BE2C (cell line): ENCODE results near the gene CRTC3.
"Not testable (repeated sequence)": the region's sequence is repeated elsewhere in the genome, so short reads cannot be mapped to it uniquely, and the experiment has no call there.

Experiments
- DNase-seq: peaks from one replicate; pipeline ENCODE4 v3.0.0-alpha.2; 2020
- H3K27me3 ChIP-seq: fragments of 250-450 bp; sonication (Bioruptor Pico); 2 replicates; pipeline ENCODE4 v1.5.1; 2020; ENCODE audit warnings: mild to moderate bottlenecking
- H3K36me3 ChIP-seq: fragments of 250-450 bp; sonication (Bioruptor Pico); 2 replicates; pipeline ENCODE4 v1.5.1; 2020; ENCODE audit warnings: mild to moderate bottlenecking
- H3K4me1 ChIP-seq: fragments of 250-450 bp; sonication (Bioruptor Pico); 2 replicates; pipeline ENCODE4 v1.5.1; 2020
- H3K4me3 ChIP-seq: 2 replicates; pipeline ENCODE4 v1.5.1; 2011; ENCODE audit warnings: low read depth, low read length
- H3K9me3 ChIP-seq: fragments of 250-450 bp; sonication (Bioruptor Pico); 2 replicates; pipeline ENCODE4 v1.5.1; 2020
- CTCF ChIP-seq: IDR thresholded peaks from 2 replicates; pipeline ENCODE4 v1.5.1; 2012; ENCODE audit warnings: mild to moderate bottlenecking, low read depth, low read length

CRTC3 gene

GRCh38 chr15:90671216-90671615 is 141.5 kb downstream of the CRTC3 start:
- no peak for TF ChIP-seq CTCF
- DNase-seq: no peak

GRCh38 chr15:90673357-90673756 is 143.6 kb downstream of the CRTC3 start:
- H3K27me3 ChIP-seq, H3K4me1 ChIP-seq, DNase-seq, H3K36me3 ChIP-seq, H3K9me3 ChIP-seq, H3K4me3 ChIP-seq: not testable (repeated sequence)

More at GRCh38 chr15:90671216-90671615, 141.5 kb downstream of the CRTC3 start:
- H3K9me3 ChIP-seq: no peaks in the 10 kb centered on the region
- no peak overlapping the region for H3K4me3 ChIP-seq
- H3K36me3 ChIP-seq: no peaks in the 10 kb centered on the region
- H3K4me1 ChIP-seq: no peaks in the 10 kb centered on the region
- no peaks in the 10 kb centered on the region for H3K27me3 ChIP-seq

- DNase-seq: no peak
- Histone ChIP-seq H3K4me3 (no peak overlapping the region), H3K4me1 (no peaks in the 10 kb centered on the region), H3K36me3 (no peaks in the 10 kb centered on the region), H3K9me3 (no peaks in the 10 kb centered on the region), H3K27me3 (no peaks in the 10 kb centered on the region)
- TF ChIP-seq CTCF: no peak
These were observed 144.8 kb downstream of the CRTC3 start for GRCh38 chr15:90674476-90674875.

GRCh38 chr15:90675464-90675863 is 145.7 kb downstream of the CRTC3 start:
- no peaks in the 10 kb centered on the region for H3K9me3 ChIP-seq
- H3K27me3 ChIP-seq: no peaks in the 10 kb centered on the region
- H3K4me3 ChIP-seq: no peak overlapping the region
- no peak for DNase-seq
- no peaks in the 10 kb centered on the region for H3K36me3 ChIP-seq
- no peaks in the 10 kb centered on the region for H3K4me1 ChIP-seq
- no peak for TF ChIP-seq CTCF

GRCh38 chr15:90677807-90678790 is 148.4 kb downstream of the CRTC3 start:
- no peaks in the 10 kb centered on the region for H3K27me3 ChIP-seq
- no peak for TF ChIP-seq CTCF
- no peak overlapping the region for H3K4me3 ChIP-seq
- H3K36me3 ChIP-seq: no peaks in the 10 kb centered on the region
- H3K4me1 ChIP-seq: no peaks in the 10 kb centered on the region
- H3K9me3 ChIP-seq: no peaks in the 10 kb centered on the region
- no peak for DNase-seq

GRCh38 chr15:90679959-90680358 is 150.2 kb downstream of the CRTC3 start:
- Histone ChIP-seq H3K36me3 (no peaks in the 10 kb centered on the region), H3K4me1 (no peaks in the 10 kb centered on the region), H3K9me3 (no peaks in the 10 kb centered on the region), H3K27me3 (no peaks in the 10 kb centered on the region), H3K4me3 (no peak overlapping the region)
- no peak for TF ChIP-seq CTCF
- DNase-seq: no peak
